H9 (cell line): ENCODE results near the gene TEX19. TPM values are rescaled to one million over a fixed set of nuclear protein-coding genes. Genes with fewer than 3 reads are reported as not detected.

ENCODE experiments used
- DNase-seq: peaks from one replicate; pipeline ENCODE4 v3.0.0-alpha.2; 2017
- H2AFZ ChIP-seq: one replicate; pipeline ENCODE4 v1.6.1; 2013; ENCODE audit warnings: mild to moderate bottlenecking, low read length, control low read depth, moderate library complexity
- H2AK5ac ChIP-seq: 2 replicates; pipeline ENCODE4 v1.6.1; 2013; ENCODE audit warnings: low read length, control low read depth, mixed read lengths; ENCODE audit not compliant: insufficient read length
- H2BK120ac ChIP-seq: one replicate; pipeline ENCODE4 v1.6.1; 2013; ENCODE audit warnings: low read depth, mild to moderate bottlenecking, low read length, control low read depth, inconsistent platforms; ENCODE audit not compliant: poor library complexity, severe bottlenecking
- H2BK12ac ChIP-seq: 2 replicates; pipeline ENCODE4 v1.6.1; 2013; ENCODE audit warnings: low read length, control low read depth, mixed read lengths, low read depth; ENCODE audit not compliant: insufficient read length
- H2BK15ac ChIP-seq: 2 replicates; pipeline ENCODE4 v1.6.1; 2013; ENCODE audit warnings: low read depth, low read length, control low read depth
- H2BK20ac ChIP-seq: one replicate; pipeline ENCODE4 v1.6.1; 2013; ENCODE audit warnings: low read depth, mild to moderate bottlenecking, low read length, control low read depth, inconsistent platforms; ENCODE audit not compliant: poor library complexity, severe bottlenecking
- H2BK5ac ChIP-seq: 2 replicates; pipeline ENCODE4 v1.6.1; 2013; ENCODE audit warnings: low read length, control low read depth, mixed read lengths; ENCODE audit not compliant: insufficient read length
- H3K14ac ChIP-seq: 2 replicates; pipeline ENCODE4 v1.6.1; 2013; ENCODE audit warnings: low read length, control low read depth; ENCODE audit not compliant: insufficient read depth
- H3K18ac ChIP-seq: 2 replicates; pipeline ENCODE4 v1.6.1; 2013; ENCODE audit warnings: low read depth, mild to moderate bottlenecking, mixed read lengths, low read length, control low read depth; ENCODE audit not compliant: insufficient read length
- H3K23ac ChIP-seq: 2 replicates; pipeline ENCODE4 v1.6.1; 2013; ENCODE audit warnings: low read length, control low read depth, mixed read lengths, low read depth; ENCODE audit not compliant: insufficient read length
- H3K23me2 ChIP-seq: 2 replicates; pipeline ENCODE4 v1.6.1; 2013; ENCODE audit warnings: low read depth, mild to moderate bottlenecking, mixed read lengths, low read length, control low read depth; ENCODE audit not compliant: insufficient read length, poor library complexity, severe bottlenecking
- H3K27ac ChIP-seq: 2 replicates; pipeline ENCODE4 v1.5.1; 2013; ENCODE audit warnings: low read length, control low read depth, mixed read lengths, low read depth; ENCODE audit not compliant: insufficient read length
- H3K27me3 ChIP-seq: 2 replicates; pipeline ENCODE4 v1.6.1; 2013; ENCODE audit warnings: low read length, control low read depth, inconsistent platforms; ENCODE audit not compliant: insufficient read depth
- H3K4ac ChIP-seq: 2 replicates; pipeline ENCODE4 v1.6.1; 2013; ENCODE audit warnings: low read depth, mild to moderate bottlenecking, control low read depth, inconsistent platforms, low read length, moderate library complexity
- H3K4me1 ChIP-seq: 2 replicates; pipeline ENCODE4 v1.6.1; 2013; ENCODE audit warnings: low read length, control low read depth, inconsistent platforms; ENCODE audit not compliant: insufficient read depth
- H3K4me2 ChIP-seq: 2 replicates; pipeline ENCODE4 v1.6.1; 2013; ENCODE audit warnings: low read length, control low read depth, mixed read lengths; ENCODE audit not compliant: insufficient read length, insufficient read depth
- H3K56ac ChIP-seq: 2 replicates; pipeline ENCODE4 v1.6.1; 2013; ENCODE audit warnings: low read depth, mild to moderate bottlenecking, mixed read lengths, low read length, control low read depth; ENCODE audit not compliant: insufficient read length
- H3K79me1 ChIP-seq: 2 replicates; pipeline ENCODE4 v1.6.1; 2013; ENCODE audit warnings: low read depth, mild to moderate bottlenecking, moderate library complexity, low read length, control low read depth, inconsistent platforms; ENCODE audit not compliant: insufficient read depth, poor library complexity, severe bottlenecking
- H3K79me2 ChIP-seq: 2 replicates; pipeline ENCODE4 v1.6.1; 2013; ENCODE audit warnings: low read length, control low read depth, inconsistent platforms; ENCODE audit not compliant: insufficient read depth
- H3K9ac ChIP-seq: 2 replicates; pipeline ENCODE4 v1.6.1; 2013; ENCODE audit warnings: low read length, control low read depth, mixed read lengths; ENCODE audit not compliant: insufficient read length; ENCODE audit errors: extremely low read depth
- H3K9me3 ChIP-seq: one replicate; pipeline ENCODE4 v1.6.1; 2013; ENCODE audit warnings: low read depth, low read length, inconsistent platforms; ENCODE audit not compliant: control insufficient read depth
- H3T11ph ChIP-seq: one replicate; pipeline ENCODE4 v1.6.1; 2013; ENCODE audit warnings: mild to moderate bottlenecking, low read length, control low read depth, inconsistent platforms
- H4K20me1 ChIP-seq: one replicate; pipeline ENCODE4 v1.6.1; 2013; ENCODE audit not compliant: control insufficient read depth, insufficient read length, insufficient read depth
- H4K5ac ChIP-seq: 2 replicates; pipeline ENCODE4 v1.6.1; 2013; ENCODE audit warnings: low read depth, mild to moderate bottlenecking, mixed read lengths, low read length, control low read depth; ENCODE audit not compliant: insufficient read length
- H4K8ac ChIP-seq: replicated peaks from 2 replicates; pipeline ENCODE4 v1.6.1; 2013; ENCODE audit warnings: low read length, control low read depth, mixed read lengths, low read depth; ENCODE audit not compliant: insufficient read length
- H4K91ac ChIP-seq: 2 replicates; pipeline ENCODE4 v1.6.1; 2013; ENCODE audit warnings: low read depth, mild to moderate bottlenecking, moderate library complexity, mixed read lengths, low read length, control low read depth; ENCODE audit not compliant: insufficient read length
- H3K27ac Mint-ChIP-seq, 3 experiments: 2 replicates in 2 of 3; 3 replicates in 1 of 3; pipeline ENCODE4 v1.8.0; 2020 to 2021; ENCODE audit warnings: mixed read lengths in 3 of 3, mild to moderate bottlenecking in 1 of 3, moderate library complexity in 1 of 3
- H3K27me3 Mint-ChIP-seq: 2 replicates; pipeline ENCODE4 v1.8.0; 2021; ENCODE audit warnings: low read depth, mild to moderate bottlenecking, moderate library complexity, mixed read lengths
- H3K36me3 Mint-ChIP-seq, 3 experiments: 2 replicates in 2 of 3; 3 replicates in 1 of 3; pipeline ENCODE4 v1.8.0; 2020 to 2021; ENCODE audit warnings: low read depth in 3 of 3, mixed read lengths in 3 of 3; ENCODE audit not compliant: insufficient read depth in 1 of 3
- H3K4me1 Mint-ChIP-seq, 2 experiments: 2 replicates each; pipeline ENCODE4 v1.8.0; 2020; ENCODE audit warnings: mixed read lengths in 2 of 2
- H3K4me3 Mint-ChIP-seq, 2 experiments: 2 replicates in 1 of 2; 3 replicates in 1 of 2; pipeline ENCODE4 v1.8.0; 2020 to 2021; ENCODE audit warnings: mild to moderate bottlenecking in 2 of 2, mixed read lengths in 2 of 2, moderate library complexity in 1 of 2
- H3K9me3 Mint-ChIP-seq, 2 experiments: 2 replicates in 1 of 2; 3 replicates in 1 of 2; pipeline ENCODE4 v1.8.0; 2020; ENCODE audit warnings: mild to moderate bottlenecking in 2 of 2, mixed read lengths in 2 of 2, moderate library complexity in 1 of 2
- WGBS: extraction: QIAGEN DNeasy Blood & Tissue Kit; methylation state at CpG from one replicate; pipeline ENCODE4 v1.1.7; 2013; ENCODE audit warnings: missing lambda C conversion rate, low lambda C conversion rate, mixed read lengths; ENCODE audit not compliant: insufficient read length; ENCODE audit errors: extremely low coverage; 5-methylcytosine and 5-hydroxymethylcytosine counted together
- total RNA-seq: library from RNA; stranded (reverse); gene quantifications from 2 replicates; pipeline ENCODE4 v1.2.1, GENCODE V29; 2021
- TF ChIP-seq, protein P1 (sequence below): fragments of 200-600 bp; sonication (generic); conservative IDR thresholded peaks from 3 replicates; pipeline ENCODE4 v1.8.0; 2021; ENCODE audit warnings: antibody characterized with exemption, mild to moderate bottlenecking

TEX19 gene
- total RNA-seq, 1 experiment from 2014 or later: 1.4 TPM

DNA sequence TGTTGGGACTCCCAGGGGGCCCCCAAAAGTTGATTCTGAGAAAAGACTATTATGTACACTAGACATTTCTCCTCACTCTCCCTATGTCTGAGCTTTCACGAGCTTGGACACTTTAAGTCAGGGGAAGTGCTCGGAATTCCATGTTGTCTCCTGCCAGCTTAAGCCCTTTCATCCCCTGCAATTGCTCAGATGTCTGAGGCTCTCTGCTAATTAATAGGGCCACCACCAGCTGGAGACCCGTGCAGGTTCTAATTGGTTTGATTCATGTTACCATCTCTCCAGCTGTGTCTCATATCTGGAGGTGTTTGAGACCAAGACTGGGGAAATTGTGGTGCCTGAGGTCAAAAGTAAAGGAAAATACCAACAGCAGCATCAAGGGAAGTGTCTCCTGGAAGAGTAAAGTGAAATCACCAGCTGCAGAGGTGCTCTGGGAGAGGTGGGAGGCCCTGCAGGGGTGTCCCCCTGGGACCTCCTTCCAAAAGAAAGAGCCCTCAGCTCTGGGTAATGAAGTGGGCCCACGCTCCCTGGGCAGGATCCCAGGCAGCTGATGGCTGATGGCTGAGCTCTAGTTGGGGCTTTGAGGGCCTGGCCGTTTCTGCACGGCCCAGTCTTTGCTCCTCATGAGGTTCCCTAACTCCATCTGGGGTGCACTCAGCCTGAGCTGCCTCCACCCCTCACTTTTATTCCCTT is 6.7 kb downstream of the TEX19 start:
- H3K4me2 ChIP-seq: no peak overlapping the region
- Mint-ChIP-seq H3K27me3 (peaks cover 41% of the 10 kb centered on the region), H3K4me3 (no peak overlapping the region), H3K27ac (no peak overlapping the region), H3K9me3 (peaks cover 5 to 8% of the 10 kb centered on the region in 2 experiments; a peak in 4 of 5 replicates), H3K4me1 (peaks cover 15 to 21% of the 10 kb centered on the region in 2 experiments), H3K36me3 (peaks cover 0 to 4% (median 3%) of the 10 kb centered on the region in 3 experiments; a peak in 2 of 7 replicates)
- H3K4me1 ChIP-seq: no peaks in the 10 kb centered on the region
- H3K9ac ChIP-seq: no peak overlapping the region
- no peak for DNase-seq
- TF ChIP-seq, protein P1, sequence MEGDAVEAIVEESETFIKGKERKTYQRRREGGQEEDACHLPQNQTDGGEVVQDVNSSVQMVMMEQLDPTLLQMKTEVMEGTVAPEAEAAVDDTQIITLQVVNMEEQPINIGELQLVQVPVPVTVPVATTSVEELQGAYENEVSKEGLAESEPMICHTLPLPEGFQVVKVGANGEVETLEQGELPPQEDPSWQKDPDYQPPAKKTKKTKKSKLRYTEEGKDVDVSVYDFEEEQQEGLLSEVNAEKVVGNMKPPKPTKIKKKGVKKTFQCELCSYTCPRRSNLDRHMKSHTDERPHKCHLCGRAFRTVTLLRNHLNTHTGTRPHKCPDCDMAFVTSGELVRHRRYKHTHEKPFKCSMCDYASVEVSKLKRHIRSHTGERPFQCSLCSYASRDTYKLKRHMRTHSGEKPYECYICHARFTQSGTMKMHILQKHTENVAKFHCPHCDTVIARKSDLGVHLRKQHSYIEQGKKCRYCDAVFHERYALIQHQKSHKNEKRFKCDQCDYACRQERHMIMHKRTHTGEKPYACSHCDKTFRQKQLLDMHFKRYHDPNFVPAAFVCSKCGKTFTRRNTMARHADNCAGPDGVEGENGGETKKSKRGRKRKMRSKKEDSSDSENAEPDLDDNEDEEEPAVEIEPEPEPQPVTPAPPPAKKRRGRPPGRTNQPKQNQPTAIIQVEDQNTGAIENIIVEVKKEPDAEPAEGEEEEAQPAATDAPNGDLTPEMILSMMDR: no peak
- H2BK12ac ChIP-seq: no peak overlapping the region
- 0 out of 2 replicates have a peak overlapping the region, but pooled peaks have one; percentile 14 for H2BK15ac ChIP-seq
- H2AK5ac ChIP-seq: no peak overlapping the region
- no peaks in the 10 kb centered on the region for H3K79me1 ChIP-seq
- H3K23me2 ChIP-seq: no peaks in the 10 kb centered on the region
- no peak overlapping the region for H3K23ac ChIP-seq
- H3K14ac ChIP-seq: no peak overlapping the region
- H3K79me2 ChIP-seq: no peaks in the 10 kb centered on the region
- H4K8ac ChIP-seq: no peak overlapping the region
- no peak overlapping the region for H3K4ac ChIP-seq
- H3K18ac ChIP-seq: no peak overlapping the region
- H2BK20ac ChIP-seq: no peak overlapping the region
- no peak overlapping the region for H4K5ac ChIP-seq
- H2AFZ ChIP-seq: no peak overlapping the region
- no peak overlapping the region for H3K27ac ChIP-seq
- H2BK5ac ChIP-seq: no peak overlapping the region
- H3T11ph ChIP-seq: no peak overlapping the region
- H4K91ac ChIP-seq: no peak overlapping the region
- no CpG with 5 or more reads among the region's 6 CpGs for WGBS
- H2BK120ac ChIP-seq: no peak overlapping the region
- H4K20me1 ChIP-seq: no peaks in the 10 kb centered on the region
- H3K27me3 ChIP-seq: peaks cover 2% of the 10 kb centered on the region; the same call in 1 of the 2 replicates
- no peak overlapping the region for H3K56ac ChIP-seq
- H3K9me3 ChIP-seq: no peaks in the 10 kb centered on the region
